UCSD-AML1 (cell line): ENCODE results near the gene ATG16L2.
"Not testable (repeated sequence)": the region's sequence is repeated elsewhere in the genome, so short reads cannot be mapped to it uniquely, and the experiment has no call there.

Experiments used
- DNase-seq: peaks from one replicate; lab custom pipeline; 2025; ENCODE audit not compliant: unreplicated experiment; lab: John Stamatoyannopoulos, UW

ATG16L2 gene

DNA sequence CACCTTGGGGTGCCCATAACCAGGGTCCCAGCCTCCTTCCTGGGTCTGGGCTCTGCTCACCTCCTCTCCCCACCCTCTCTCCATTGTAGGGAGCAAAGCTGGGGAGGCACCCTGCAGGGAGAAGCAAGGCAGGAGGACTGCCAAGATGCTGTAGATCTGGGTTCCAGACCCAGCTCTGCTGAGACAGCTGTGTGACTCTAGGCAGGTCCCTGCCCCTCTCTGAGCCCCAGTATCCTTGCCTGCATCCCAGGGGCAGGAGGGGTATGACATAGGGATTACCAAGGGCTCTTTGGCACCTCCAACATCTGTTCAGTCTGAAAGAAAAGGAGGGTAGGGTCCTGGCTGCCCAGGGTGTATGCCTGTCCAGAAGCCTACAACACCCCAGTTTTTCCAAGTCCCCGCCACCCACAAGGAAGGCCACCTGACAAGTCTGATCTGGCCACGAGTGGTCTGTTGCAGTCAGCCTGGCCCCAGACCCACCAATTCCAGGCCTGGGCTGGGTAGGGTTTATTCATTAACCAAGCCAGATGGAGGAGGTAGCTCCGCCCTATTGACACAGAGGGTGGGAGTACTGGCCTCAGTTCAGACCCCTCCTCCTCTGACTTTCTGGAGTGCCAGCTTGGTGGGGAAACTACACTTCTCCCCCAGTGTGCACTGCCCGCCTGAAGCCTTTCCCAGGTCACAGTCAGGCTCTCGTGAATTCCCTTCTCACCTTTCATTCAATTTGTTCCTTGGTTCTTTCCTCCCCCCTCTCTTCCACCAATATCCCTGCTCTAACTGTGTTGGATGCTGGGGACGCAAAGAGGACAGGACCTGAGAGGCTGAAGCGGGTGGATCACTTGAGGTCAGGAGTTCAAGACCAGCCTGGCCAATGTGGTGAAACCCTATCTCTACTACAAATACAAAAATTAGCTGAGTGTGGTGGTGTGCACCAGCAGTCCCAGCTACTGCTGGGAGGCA is 35.4 kb upstream of the ATG16L2 start:
- no peak for DNase-seq

DNA sequence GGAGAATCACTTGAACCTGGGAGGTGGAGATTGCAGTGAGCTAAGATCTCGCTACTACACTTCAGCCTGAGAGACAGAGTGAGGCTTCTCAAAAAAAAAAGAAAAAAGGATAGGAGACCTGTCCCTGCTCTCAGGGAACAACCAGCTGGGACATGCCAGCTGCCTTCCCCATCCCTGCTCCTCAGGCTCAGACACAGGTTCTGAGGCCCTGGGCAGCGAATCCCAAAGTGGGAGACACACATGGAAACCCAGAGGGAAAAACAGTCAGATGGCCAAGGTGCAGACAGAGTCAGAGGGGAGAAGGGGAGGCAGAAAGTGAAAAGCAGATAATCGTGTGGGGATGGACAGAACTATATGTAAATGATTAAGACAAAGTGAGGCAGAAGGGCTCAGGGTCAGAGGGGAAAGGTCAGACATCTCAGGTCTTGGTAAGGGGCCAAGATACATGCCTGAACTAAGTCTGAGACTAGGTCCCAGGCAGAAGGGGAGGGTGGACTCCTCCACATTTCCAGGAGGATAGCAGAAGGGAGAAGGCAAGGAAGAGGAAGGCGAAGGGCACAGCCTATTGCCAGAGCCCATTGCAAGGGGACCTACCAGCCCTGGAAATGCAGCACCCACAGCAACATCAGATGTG is 34.6 kb upstream of the ATG16L2 start:
- no peak for DNase-seq

DNA sequence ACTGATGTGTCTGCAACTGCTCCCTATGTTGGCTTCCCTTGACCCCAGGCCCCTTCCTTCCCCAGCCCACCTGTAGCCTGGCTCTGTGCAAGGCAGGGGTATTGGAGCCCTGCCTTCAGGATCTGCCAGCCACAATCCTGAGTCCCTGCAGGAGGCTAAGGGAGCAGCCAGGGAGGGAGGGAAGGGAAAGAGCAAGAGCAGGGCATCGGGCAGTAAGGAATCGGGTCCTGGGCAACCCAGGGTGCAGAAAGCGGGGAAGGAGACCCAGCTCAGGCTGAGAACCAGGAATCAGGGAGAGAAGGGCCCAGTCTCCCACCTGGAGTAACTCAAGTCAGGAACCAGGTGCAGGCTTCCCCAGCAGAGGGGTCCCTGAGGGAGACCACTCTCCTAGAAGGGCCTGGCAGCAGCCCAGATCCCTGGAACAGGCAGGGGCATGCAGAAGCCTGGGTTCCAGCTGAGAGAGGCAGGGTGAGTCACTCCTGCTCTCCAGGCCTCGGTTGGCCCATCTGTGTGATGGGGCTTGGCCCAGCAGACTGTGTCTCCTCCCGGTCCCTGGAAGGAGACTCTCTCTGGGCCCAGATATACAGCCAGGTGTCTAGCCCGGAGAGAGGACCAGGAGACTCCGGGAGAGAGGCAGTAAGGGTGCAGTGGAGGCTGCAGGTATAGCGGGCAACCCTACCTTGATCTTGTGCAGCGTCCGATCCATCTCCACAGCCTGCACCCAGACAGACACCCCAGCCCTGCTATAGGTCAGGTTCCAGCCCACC is 33.7 kb upstream of the ATG16L2 start:
- no peak for DNase-seq

DNA sequence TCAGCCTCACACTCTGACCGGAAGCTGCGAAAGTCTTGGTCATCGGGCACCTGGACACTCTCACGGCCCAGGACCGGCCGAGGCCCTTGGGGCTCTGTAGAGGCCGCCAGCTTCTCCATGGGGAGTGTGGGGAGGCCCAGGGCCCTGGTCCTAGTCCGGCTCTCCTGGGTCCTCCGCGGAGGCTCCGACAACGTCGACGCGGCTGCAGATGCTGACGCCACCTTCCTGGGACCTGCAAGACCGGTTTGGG is 33.2 kb upstream of the ATG16L2 start:
- DNase-seq: no peak

DNA sequence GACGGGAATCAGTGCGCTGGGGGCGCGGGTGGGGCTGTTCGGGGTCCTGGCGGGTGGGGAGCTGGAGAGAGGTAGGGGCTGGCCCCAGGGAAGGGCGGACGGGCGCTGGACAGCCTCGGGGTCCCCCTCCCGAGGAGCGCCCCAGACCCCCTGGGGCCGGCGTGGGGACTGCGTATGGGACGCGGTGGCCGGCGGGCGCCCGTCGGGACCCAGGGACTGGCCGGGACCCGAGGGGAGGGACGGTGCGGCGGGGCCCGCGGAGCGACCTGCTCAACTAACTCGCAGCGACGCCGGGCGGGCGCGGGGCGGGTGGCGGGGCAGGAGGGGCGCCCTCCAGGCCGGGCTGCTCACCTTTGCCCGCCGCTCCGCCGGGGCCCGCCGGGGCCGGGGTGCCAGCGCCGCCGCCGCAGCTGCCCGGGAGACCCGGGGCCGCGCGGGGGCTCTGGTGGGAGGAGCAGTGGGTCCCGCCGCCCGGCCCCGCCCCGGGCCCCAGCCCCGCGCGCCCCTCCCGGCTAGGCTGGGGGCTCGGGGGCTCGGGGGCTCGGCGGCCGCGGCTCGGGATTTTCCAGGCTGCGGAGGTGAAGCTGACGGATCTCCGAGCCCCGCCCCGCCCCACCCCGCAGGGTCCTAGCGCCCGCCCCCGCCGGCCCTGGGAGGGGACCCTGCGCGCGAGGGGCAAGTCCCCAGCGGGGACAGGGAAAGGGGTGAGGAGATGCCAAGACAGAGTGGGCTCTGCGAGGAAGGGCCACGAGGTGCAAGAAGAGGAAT is 32.7 kb upstream of the ATG16L2 start:
- DNase-seq: peak; percentile 38

DNA sequence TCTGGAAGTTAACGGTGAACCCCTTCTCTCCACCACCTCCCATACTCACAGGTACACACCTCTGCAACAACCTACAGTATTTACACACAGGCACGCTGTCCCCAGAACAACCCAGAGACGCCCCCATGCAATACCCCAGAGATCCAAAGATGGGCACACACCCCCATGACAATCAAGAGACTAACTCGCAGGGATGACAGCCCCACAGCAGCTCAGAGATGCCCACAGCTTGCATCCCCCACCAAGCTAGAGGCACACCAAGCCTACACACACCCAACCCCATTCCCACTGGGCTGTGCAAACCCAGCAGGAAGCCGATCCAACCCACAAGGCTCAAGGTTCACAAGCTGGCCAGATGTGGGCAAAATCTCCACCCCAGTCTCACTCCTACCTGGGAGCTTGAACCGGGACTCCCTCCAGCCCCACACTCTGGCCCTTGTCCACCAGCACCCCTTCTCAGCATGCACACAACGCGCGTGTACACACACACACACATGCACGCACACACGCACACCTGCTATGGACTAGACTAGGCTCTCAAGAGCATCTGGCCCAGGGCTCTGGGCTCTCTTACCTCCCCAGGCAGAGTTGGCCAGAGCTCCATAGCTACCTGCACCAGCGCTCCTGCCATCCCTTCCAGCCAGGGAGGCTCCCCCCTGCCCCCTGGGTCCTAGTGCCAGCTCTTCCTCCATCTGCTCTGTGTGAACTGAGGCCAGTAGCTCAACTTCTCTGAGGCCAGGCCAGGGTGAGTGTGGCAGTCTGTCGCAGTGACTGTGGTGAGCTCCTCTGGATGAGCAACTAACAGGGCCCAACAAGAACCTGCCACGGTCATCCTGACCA is 31.9 kb upstream of the ATG16L2 start:
- DNase-seq: no peak

DNA sequence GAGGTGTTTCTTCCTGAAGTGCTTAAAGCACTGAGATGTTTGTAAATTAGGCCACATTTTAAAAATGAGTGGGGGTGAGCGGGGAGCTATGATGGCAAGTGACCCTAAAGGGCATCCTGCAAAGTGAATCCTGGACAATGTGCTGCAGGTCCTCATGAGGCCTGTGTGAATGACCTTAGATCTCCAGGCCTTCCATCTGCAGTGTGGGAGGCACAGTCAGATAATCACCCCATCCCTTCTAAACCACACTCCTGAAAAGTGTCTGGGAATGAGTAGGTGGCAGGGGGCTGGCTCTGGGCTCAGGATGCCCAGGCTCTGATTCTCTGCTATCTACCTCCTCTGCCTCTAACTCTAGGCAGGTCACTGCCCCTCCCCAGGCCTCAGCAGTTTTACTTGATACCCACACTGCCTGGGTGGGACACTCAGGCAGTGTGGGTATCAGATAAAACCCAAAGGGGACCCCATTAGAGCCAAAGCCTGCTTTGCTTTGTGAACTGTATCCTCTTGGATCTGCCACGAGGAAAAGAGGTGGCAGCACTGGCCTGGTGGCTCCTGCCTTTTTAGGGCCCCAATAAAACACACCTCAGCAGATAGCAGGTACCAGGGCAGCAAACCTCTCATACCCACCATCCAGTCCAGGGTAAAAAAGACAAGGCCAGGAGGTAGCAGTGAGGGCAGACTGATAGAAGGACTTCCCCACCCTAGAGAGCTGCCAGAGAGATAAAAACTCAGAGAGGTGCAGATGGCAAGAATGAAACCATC is 30.9 kb upstream of the ATG16L2 start:
- DNase-seq: no peak

DNA sequence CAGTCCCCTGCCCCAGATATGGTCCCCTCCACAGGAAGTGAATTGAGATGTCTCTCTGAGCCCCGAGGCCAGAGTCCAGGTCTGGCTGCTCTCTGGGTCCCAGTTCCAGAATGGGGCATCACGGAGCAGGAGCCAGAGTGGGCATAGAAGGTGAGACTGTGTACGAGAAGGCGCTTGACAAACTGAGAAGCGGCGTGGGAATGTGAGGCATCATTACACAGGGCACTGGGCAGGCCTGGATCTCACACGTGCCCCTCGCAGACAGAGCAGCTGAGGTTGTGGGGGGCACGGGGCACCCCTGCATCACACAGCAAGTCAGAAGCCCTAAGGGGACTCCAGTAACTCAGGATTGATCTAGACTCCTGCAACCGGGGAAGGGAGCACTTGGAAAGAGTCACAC is 29.5 kb upstream of the ATG16L2 start:
- DNase-seq: no peak

DNA sequence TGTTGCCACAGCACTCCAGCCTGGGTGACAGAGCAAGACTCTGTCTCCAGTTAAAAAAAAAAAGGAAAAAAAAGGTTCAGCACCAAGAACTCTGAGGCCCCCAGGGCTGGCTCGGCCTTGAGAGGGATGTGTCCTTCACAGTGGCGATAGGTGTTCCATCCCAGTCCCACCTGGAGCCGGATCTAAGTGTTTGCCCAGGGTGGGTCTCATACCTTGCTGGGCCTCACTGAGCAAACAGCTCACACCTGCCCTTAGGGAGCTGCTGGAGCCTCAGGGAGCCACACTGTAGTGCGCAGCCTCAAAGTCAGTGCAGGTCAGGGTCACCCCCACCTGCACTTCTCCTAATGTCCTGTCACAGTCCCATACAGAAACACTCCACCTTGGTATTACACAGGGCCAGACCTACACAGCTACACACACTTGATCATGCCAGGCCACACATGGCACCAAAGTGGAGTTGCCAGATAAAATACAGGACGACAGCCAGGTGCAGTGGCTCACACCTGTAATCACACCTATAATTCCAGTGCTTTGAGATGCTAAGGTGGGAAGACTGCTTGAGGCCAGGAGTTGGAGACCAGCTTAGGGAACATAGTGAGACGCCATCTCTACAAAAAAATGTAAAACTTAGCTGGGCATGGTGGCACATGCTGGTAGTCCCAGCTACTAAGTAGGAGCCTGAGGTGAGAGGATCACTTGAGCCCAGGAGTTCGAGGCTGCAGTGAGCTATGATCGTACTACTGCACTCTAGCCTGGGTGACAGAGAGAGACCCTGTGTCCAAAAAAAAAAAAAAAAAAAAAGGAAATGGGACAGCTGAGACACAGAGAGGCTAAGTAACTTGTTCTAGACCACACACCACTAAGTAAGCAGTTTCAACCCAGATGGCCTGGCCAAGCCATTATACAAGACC is 27.7 kb upstream of the ATG16L2 start:
- DNase-seq: no peak

DNA sequence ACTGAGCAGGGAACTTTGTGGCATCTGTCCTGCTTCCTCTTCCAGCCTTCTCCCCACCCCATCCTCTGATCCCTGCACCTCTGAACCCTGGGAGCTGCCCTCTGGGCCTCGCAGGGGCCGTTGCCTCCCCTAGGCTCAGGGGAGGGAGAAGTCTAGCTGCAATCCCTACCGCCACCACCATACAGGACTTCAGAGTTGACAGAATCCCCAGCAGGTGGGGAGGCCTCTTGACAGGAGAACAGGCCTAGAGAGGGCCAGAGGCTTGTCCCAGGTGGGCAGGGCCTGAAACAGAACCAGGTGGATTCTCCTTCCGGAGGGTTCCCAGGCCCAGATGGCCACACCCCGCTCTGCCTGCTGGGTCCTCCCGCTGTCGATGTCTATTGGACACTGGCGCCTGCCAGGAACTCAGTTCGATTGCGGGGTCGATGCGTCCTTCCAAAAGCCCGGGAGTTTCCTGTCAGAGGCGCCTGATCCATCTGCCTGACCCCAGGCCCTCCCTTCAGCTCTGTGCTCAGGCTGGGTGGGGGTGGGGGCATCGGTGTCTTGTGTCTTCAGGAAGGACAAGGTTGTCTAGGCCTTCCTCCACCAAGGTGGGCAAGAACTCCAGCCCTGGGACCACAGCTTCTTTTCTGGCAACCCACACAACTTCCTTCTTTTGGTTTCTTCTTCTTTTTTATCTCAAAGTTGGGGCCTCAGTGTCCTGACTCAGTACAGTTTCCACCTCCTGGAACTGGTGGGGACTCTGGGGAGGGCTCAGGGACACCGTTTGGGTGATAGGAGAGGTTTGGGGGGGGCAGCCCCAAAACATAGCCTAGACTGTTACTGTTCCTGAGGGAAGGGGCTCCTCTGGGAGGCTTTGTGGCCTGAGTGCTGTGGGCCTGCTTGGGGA is 26.8 kb upstream of the ATG16L2 start:
- peak; percentile 64 for DNase-seq

DNA sequence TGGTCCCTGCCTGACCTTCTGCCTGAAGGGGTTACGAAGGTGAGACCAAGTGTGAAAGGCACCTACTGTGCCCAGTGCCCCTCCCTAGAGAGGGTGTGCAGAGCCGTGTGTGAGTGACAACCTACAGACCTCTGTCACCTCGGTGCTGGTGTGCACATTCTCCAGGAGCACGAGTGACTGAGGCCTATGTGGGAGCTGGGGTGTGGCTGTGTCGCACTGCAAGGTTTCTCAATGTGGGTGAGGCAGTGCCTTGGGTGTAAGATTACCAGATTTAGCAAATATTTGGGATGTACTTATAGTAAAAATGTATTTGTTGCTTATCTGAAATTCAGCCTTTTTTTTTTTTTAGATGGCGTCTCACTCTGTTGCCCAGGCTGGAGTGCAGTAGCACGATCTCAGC is 26.0 kb upstream of the ATG16L2 start:
- no peak for DNase-seq

DNA sequence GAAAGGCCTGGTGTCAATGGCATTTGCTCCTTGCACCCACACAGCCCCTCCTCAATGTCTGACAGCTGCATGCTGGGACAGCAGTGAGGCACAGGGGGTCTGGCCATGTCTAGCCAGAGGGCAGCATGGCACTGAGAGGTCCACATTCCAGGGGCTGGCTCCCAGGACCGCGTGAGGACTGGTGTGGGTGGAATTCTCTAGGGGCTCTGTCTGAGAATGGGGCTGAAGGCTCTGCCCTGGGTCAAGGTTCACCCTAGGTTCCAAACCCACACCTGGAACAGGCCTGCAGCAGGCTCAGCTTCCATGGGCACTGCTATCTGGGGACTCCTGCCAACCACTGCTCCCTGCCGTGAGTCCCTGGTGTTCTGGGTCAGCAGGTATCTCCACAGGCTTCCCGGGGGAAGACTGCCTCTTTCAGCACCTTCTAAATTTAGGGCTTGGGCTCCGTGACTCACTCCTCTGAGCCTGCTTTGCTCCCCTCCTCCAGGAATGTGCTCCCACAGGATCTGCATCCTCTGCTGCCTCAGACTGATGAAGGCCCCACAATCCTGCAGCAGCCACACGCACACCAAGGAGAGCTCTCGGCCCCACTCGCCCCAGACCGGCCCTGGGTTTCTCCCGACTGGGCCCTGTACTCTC is 24.6 kb upstream of the ATG16L2 start:
- DNase-seq: no peak

DNA sequence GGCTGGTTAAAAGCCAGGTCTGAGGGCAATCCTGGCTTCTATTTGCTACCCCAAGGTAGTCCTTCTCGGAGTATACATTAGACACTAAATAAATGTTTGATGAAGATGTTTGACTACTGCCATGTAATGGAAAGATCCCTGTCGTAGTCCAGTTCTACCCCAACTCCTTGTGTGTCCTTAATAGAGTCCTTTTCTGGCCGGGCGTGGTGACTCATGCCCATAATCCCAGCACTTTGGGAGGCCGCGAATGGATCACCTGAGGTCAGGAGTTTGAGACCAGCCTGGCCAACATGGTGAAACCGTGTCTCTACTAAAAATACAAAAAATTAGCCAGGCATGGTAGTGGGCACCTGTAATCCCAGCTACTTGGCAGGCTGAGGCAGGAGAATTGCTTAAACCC is 23.0 kb upstream of the ATG16L2 start:
- DNase-seq: not testable (repeated sequence)

DNA sequence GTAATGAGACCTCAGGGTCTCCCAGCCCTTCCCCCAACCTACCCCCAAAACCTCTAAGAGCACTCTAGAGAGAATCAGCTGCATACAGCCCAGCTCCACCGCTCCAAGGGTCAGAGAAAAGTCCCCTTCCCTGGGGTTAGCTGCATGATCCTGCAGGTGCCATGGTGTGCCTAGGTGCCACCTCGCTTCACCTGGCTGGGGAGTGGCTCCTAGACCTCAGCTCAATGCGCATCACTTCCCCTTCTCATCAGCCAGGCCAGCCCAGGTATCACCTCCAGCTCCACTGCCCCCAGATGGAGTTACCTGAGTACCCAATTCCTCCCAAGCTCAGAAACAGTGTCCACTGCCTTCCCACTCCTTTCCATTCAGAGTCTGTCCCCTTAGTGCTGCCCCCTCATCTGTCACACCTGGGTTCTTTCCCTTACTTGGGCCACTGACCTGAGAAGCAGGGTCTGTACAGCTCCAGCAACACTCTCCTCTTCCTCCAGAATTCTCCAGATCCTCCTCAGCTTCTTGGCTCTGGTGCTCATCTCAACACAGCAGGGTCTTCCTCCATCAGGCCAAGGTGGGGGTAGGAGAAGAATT is 21.7 kb upstream of the ATG16L2 start:
- no peak for DNase-seq

DNA sequence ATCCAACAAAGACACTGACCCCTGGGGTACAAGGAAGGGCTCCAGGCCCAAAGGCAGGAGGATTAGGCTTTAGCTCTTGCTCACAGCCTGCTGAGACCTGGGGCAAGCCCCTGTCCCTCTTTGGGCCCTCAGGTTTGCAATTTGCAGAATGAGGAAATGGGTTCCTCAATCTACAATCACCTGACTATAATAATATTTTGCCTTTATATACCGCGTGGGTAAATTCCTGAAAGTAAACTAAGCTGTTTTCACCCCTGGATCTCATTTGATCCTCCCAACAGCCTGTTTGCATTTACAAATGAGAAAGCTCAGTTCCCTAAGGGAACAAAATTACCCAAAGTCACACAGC is 21.2 kb upstream of the ATG16L2 start:
- no peak for DNase-seq

DNA sequence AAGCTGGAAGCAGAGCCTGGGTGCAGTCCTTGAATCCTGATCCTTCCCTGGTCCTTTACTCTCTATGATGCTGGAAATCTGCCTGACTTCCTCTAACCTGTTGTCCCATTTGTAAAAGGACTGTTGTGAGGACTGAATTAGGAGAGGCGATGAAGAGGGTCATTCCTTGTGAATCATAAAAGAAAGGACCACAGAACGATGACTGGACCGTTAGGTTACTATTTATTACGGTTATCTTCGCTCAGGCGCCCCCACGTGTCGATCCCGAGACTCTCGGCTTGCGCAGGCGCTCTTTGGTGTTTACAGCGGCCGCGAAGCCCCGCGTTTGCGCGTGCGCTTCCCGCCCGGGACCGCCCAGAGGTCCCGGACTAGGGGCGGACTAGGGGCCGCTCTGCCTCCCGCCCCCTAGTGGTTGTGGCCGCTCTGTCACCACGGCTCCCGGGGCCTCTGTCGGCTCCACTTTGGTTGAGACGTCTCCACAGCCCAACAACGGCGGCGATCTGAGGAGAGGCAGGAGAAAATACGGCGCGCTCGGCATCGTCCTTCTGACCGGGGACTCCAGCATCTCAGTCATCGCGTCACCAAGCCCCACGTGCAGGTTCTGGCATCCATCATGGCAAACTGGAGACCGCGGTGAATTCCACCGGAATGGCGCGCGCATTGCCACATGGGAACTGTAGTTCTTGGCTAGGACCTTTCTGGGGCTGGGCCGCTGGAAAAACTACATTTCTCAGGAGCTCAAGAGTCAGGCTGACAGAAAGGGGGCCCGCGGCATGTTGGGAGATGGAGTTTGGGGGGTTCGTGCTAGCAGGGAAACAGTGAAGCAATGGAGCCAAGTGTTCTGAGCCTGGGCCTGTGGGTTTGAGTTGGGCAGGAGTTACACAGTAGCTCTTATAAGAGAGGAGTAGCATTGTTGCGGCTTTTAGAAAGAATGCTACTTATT is 20.5 kb upstream of the ATG16L2 start, which contains the start of gene STARD10:
STARD10 (minus strand) TSS at position 623 of the 943 bp plus-strand sequence. CDS start 12,866 bp downstream, outside the sequence.
- DNase-seq: peak; percentile 97
